Caco-2 (cell line): ENCODE measurements around the gene NRCAM. TPM values are rescaled to one million over a fixed set of nuclear protein-coding genes. Genes with fewer than 3 reads are reported as not detected.

Experiments
- BruUV-seq: library from RNA; stranded (reverse); fragments of 400-500 nt; replicated peaks from 2 replicates; lab custom pipeline; 2021; lab: Mats Ljungman, UMichigan
- CTCF ChIA-PET: fragments of 300-600 bp; sonication (Branson Sonifier 250); formaldehyde crosslinking; loops from one replicate; lab custom pipeline; 2022; ENCODE audit warnings: antibody characterized with exemption; lab: Charles Lee
- POLR2A ChIA-PET: fragments of 300-600 bp; sonication (Branson Sonifier 250); formaldehyde crosslinking; loops from one replicate; lab custom pipeline; 2022; ENCODE audit warnings: antibody characterized with exemption; lab: Charles Lee
- DNase-seq, 2 experiments: peaks; one replicate each; pipeline versions ENCODE4 v3.0.0 to v3.0.0-alpha.2; 2020 to 2022
- H3K27me3 ChIP-seq: replicated peaks from 2 replicates; pipeline ENCODE4 v1.6.0; 2011; ENCODE audit warnings: low read length; ENCODE audit not compliant: control insufficient read depth, insufficient read depth
- H3K36me3 ChIP-seq: 2 replicates; pipeline ENCODE4 v1.5.1; 2011; ENCODE audit warnings: low read length; ENCODE audit not compliant: control insufficient read depth, insufficient read depth
- H3K4me1 ChIP-seq: fragments of 250-450 bp; sonication (Bioruptor Pico); 2 replicates; pipeline ENCODE4 v1.5.1; 2020; ENCODE audit warnings: mild to moderate bottlenecking
- H3K4me3 ChIP-seq: 2 replicates; pipeline ENCODE4 v1.5.1; 2011; ENCODE audit warnings: low read depth, mild to moderate bottlenecking, control low read depth, low read length
- H3K9me3 ChIP-seq: fragments of 250-450 bp; sonication (Bioruptor Pico); 2 replicates; pipeline ENCODE4 v1.5.1; 2020; ENCODE audit warnings: mild to moderate bottlenecking, moderate library complexity
- H3K27ac Mint-ChIP-seq: one replicate; pipeline ENCODE4 v1.8.0; 2022; ENCODE audit warnings: mixed read lengths; ENCODE audit not compliant: unreplicated experiment
- H3K27me3 Mint-ChIP-seq: one replicate; pipeline ENCODE4 v1.8.0; 2022; ENCODE audit warnings: mixed read lengths; ENCODE audit not compliant: insufficient read depth, unreplicated experiment
- H3K36me3 Mint-ChIP-seq: one replicate; pipeline ENCODE4 v1.8.0; 2022; ENCODE audit warnings: mild to moderate bottlenecking, mixed read lengths; ENCODE audit not compliant: insufficient read depth, unreplicated experiment
- H3K4me1 Mint-ChIP-seq: one replicate; pipeline ENCODE4 v1.8.0; 2022; ENCODE audit warnings: low read depth, mixed read lengths; ENCODE audit not compliant: unreplicated experiment
- H3K4me3 Mint-ChIP-seq: one replicate; pipeline ENCODE4 v1.8.0; 2022; ENCODE audit warnings: mild to moderate bottlenecking, moderate library complexity, mixed read lengths; ENCODE audit not compliant: unreplicated experiment
- H3K9me3 Mint-ChIP-seq: one replicate; pipeline ENCODE4 v1.8.0; 2022; ENCODE audit warnings: mixed read lengths; ENCODE audit not compliant: unreplicated experiment
- intact Hi-C: fragments of 100-400 bp; cut with micrococcal nuclease; formaldehyde crosslinking; loops from one replicate; pipeline ENCODE4 v1.10.0; 2022; ENCODE audit not compliant: unreplicated experiment
- total RNA-seq: library from RNA; stranded (reverse); gene quantifications from 2 replicates; pipeline ENCODE4 v1.2.3, GENCODE V29; 2022
- TF ChIP-seq, protein P1 (sequence below), 2 experiments: fragments of 200-600 bp in 1 of 2; IDR thresholded peaks; 1 replicate in 1 of 2; 2 replicates in 1 of 2; pipeline versions ENCODE4 v1.5.1 to v1.8.0; 2011 to 2022; ENCODE audit warnings: antibody characterized with exemption in 1 of 2, control low read depth in 1 of 2, inconsistent platforms in 1 of 2, low read depth in 1 of 2, low read length in 1 of 2, mild to moderate bottlenecking in 1 of 2, moderate library complexity in 1 of 2; ENCODE audit not compliant: insufficient read depth in 1 of 2, severe bottlenecking in 1 of 2, unreplicated experiment in 1 of 2

NRCAM gene
- total RNA-seq, 1 experiment from 2014 or later = 96.2 TPM

DNA sequence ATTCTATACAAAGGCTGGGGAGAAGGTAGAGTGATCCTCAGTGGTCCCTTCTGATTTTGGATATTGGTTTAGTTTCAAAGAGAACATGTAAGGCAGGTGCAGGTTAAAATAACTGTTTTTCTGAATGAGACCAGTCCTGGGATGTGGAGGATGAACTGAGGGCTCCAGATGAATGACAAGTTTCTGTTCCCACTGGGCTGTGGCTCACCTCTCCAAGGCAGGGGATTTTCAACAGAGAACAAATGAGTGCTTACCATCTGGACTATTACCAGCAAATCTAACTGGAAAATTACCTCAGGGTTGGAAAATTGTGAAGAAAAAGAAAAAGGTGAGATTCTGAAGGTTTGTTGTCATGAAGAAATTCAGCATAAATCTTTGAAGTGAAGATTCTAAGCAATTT lies 334.1 kb downstream of the NRCAM start:
- POLR2A ChIA-PET = no interaction called here
- Histone ChIP-seq H3K36me3 (no peaks in the 10 kb centered on the region), H3K27me3 (no peaks in the 10 kb centered on the region), H3K4me1 (no peaks in the 10 kb centered on the region), H3K9me3 (no peaks in the 10 kb centered on the region), H3K4me3 (no peak overlapping the region)
- Mint-ChIP-seq H3K27me3 (no peaks in the 10 kb centered on the region), H3K9me3 (no peaks in the 10 kb centered on the region), H3K36me3 (no peaks in the 10 kb centered on the region), H3K4me1 (peaks cover 5% of the 10 kb centered on the region), H3K27ac (no peak overlapping the region), H3K4me3 (no peak overlapping the region)
- TF ChIP-seq, protein P1, sequence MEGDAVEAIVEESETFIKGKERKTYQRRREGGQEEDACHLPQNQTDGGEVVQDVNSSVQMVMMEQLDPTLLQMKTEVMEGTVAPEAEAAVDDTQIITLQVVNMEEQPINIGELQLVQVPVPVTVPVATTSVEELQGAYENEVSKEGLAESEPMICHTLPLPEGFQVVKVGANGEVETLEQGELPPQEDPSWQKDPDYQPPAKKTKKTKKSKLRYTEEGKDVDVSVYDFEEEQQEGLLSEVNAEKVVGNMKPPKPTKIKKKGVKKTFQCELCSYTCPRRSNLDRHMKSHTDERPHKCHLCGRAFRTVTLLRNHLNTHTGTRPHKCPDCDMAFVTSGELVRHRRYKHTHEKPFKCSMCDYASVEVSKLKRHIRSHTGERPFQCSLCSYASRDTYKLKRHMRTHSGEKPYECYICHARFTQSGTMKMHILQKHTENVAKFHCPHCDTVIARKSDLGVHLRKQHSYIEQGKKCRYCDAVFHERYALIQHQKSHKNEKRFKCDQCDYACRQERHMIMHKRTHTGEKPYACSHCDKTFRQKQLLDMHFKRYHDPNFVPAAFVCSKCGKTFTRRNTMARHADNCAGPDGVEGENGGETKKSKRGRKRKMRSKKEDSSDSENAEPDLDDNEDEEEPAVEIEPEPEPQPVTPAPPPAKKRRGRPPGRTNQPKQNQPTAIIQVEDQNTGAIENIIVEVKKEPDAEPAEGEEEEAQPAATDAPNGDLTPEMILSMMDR (IDR thresholded peaks at IDR 0.05; ENCODE audit: insufficient read depth in 1 of 2, low read depth in 1 of 2, low read length in 1 of 2, severe bottlenecking in 1 of 2, unreplicated experiment in 1 of 2) = no peak
- DNase-seq = no peak
- intact Hi-C loops = no loop called here
- BruUV-seq = no TSS peak
- CTCF ChIA-PET = interaction anchor here (0.5 to 0.6 kb wide), 2 partner anchors 26 to 1462 kb away, joined by 4 to 7 read pairs; no protein-coding TSS in a partner anchor

DNA sequence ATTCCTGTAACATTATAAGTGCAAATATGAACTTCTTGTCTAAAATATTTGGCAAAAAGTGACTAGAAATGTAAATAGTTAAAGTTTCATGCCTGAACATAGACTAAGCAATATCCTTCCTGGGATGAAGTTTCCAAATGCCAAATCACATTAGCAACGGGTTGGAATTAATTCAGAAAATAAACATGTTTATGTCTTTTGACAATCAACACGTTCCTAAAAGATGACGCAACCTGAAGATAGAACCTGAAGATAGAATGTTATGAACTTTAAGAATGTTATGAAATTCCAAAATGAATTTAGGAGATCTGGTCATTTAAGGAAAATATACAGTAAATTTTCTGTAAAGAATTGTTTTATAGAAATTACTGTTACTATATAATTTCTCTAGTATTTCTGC lies 335.3 kb downstream of the NRCAM start:
- H3K36me3 Mint-ChIP-seq = no peaks in the 10 kb centered on the region
- H3K27me3 ChIP-seq = no peaks in the 10 kb centered on the region
- peaks cover 4% of the 10 kb centered on the region for H3K4me1 Mint-ChIP-seq
- ChIA-PET CTCF (no interaction called here), POLR2A (no interaction called here)
- H3K36me3 ChIP-seq = no peaks in the 10 kb centered on the region
- no peaks in the 10 kb centered on the region for H3K4me1 ChIP-seq
- no peaks in the 10 kb centered on the region for H3K27me3 Mint-ChIP-seq
- no TSS peak for BruUV-seq
- TF ChIP-seq, protein P1 (IDR thresholded peaks at IDR 0.05; ENCODE audit: insufficient read depth in 1 of 2, low read depth in 1 of 2, low read length in 1 of 2, severe bottlenecking in 1 of 2, unreplicated experiment in 1 of 2) = no peak
- H3K9me3 Mint-ChIP-seq = no peaks in the 10 kb centered on the region
- H3K27ac Mint-ChIP-seq = no peak overlapping the region
- H3K4me3 Mint-ChIP-seq = no peak overlapping the region
- no peak overlapping the region for H3K4me3 ChIP-seq
- H3K9me3 ChIP-seq = no peaks in the 10 kb centered on the region
- intact Hi-C loops = no loop called here
- no peak for DNase-seq

DNA sequence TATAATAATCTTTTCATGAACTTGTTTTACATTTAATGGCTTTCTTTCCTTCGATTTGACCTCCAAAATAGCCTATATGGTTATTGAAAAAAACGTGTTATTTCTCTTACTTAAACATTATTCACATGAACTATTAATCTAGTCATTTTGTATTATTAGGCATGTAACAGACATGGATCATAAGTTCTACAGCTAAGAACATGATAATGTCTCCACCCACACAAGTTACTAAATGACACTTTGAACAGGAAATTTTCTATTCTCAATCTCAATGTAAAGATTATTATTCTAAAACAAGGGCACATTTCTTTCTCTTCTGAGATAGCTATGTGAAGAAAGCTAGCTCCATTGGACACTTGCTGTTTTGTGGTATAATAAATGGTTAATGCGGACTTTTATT lies 336.0 kb downstream of the NRCAM start:
- no peak overlapping the region for H3K4me3 ChIP-seq
- Mint-ChIP-seq H3K36me3 (no peaks in the 10 kb centered on the region), H3K4me3 (no peak overlapping the region), H3K4me1 (peaks cover 4% of the 10 kb centered on the region), H3K9me3 (no peaks in the 10 kb centered on the region), H3K27ac (no peak overlapping the region), H3K27me3 (no peaks in the 10 kb centered on the region)
- H3K27me3 ChIP-seq = no peaks in the 10 kb centered on the region
- no peaks in the 10 kb centered on the region for H3K36me3 ChIP-seq
- TF ChIP-seq, protein P1 (IDR thresholded peaks at IDR 0.05; ENCODE audit: insufficient read depth in 1 of 2, low read depth in 1 of 2, low read length in 1 of 2, severe bottlenecking in 1 of 2, unreplicated experiment in 1 of 2) = no peak
- intact Hi-C loops = no loop called here
- no peak for DNase-seq
- H3K9me3 ChIP-seq = no peaks in the 10 kb centered on the region
- POLR2A ChIA-PET = no interaction called here
- H3K4me1 ChIP-seq = no peaks in the 10 kb centered on the region
- BruUV-seq = no TSS peak
- CTCF ChIA-PET = no interaction called here
